ENCODE data around the gene RUSF1.

DNA sequence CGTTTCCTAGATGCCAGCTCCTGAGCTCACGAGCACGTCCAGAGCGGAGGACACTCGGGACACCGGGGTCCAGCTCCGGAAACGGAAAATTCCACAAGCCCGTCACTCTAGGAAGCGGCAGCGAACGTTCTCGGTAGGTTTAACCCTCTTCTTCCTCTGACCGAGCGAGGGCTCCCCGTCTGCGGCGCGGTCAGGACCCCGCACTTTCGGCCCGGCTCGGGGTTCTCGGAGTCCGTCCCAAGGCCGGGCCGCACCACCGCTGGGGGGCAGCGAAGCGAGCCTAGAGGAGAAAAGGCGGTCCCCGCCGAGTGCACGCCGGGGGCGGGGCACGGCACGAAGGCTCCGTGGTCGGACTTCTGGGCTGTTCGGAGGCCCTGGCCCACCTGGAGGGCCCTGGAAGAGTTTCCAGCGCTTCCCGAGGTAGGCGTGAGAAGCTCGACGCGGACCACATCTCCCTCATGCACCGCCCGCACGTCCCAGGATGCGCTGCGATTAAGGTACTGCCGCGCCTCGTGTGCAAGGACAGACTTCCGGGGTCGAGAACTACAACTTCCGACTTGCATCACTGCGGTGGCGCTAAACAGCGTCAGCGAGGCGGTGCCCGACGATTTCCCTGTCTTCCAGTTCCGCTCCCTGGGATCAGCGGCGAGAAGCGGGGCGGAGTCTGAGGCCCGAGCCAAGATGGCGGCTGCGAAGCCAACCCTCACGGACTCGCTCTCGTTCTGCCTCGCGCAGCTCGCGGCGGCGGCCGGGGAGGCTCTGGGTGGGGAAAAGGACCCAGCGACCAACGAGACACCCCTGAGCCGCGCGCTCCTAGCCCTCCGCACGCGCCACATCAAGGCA lies 49.1 kb downstream of the RUSF1 start, which contains the start of gene ARMC5:
- TF ChIP-seq, protein P1, sequence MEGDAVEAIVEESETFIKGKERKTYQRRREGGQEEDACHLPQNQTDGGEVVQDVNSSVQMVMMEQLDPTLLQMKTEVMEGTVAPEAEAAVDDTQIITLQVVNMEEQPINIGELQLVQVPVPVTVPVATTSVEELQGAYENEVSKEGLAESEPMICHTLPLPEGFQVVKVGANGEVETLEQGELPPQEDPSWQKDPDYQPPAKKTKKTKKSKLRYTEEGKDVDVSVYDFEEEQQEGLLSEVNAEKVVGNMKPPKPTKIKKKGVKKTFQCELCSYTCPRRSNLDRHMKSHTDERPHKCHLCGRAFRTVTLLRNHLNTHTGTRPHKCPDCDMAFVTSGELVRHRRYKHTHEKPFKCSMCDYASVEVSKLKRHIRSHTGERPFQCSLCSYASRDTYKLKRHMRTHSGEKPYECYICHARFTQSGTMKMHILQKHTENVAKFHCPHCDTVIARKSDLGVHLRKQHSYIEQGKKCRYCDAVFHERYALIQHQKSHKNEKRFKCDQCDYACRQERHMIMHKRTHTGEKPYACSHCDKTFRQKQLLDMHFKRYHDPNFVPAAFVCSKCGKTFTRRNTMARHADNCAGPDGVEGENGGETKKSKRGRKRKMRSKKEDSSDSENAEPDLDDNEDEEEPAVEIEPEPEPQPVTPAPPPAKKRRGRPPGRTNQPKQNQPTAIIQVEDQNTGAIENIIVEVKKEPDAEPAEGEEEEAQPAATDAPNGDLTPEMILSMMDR (IDR thresholded peaks at IDR 0.05) = peak in 5 of 7 experiments; percentile 21 to 75 (median 43)
- peak; percentile 81 to 92 (median 82) for TF ChIP-seq POLR2AphosphoS5 (IDR thresholded peaks at IDR 0.05)
